IMR-90 (cell line): ENCODE results near the gene SORD. TPM values are rescaled to one million over a fixed set of nuclear protein-coding genes. Genes with fewer than 3 reads are reported as not detected.
"Not testable (repeated sequence)": the region's sequence is repeated elsewhere in the genome, so short reads cannot be mapped to it uniquely, and the experiment has no call there.

Experiments
- ATAC-seq: fragments of 200-7000 bp; cut with Tn5 transposase; 2 replicates; pipeline ENCODE4 v1.9.1; 2020; ENCODE audit warnings: low read depth, mild to moderate bottlenecking, moderate library complexity
- BruUV-seq: library from RNA; stranded (reverse); fragments of 400-500 nt; replicated peaks from 2 replicates; lab custom pipeline; 2021; lab: Mats Ljungman, UMichigan
- CTCF ChIA-PET: fragments of 300-600 bp; formaldehyde crosslinking; extraction: SDS; loops from one replicate; lab custom pipeline; 2021; ENCODE audit warnings: antibody characterized with exemption; lab: Yijun Ruan, JAX
- POLR2A ChIA-PET: fragments of 300-600 bp; sonication (Branson Sonifier 250); formaldehyde crosslinking; loops from one replicate; lab custom pipeline; 2022; ENCODE audit warnings: antibody characterized with exemption; ENCODE audit not compliant: unreplicated experiment; lab: Charles Lee
- DNase-seq: peaks from one replicate; pipeline ENCODE4 v3.0.0; 2013
- H2AFZ ChIP-seq: replicated peaks from 2 replicates; pipeline ENCODE3; 2013; ENCODE audit warnings: low read length, mild to moderate bottlenecking; ENCODE audit not compliant: poor library complexity
- H2AK5ac ChIP-seq: 2 replicates; pipeline ENCODE4 v1.6.1; 2013; ENCODE audit warnings: low read depth, low read length, inconsistent platforms
- H2AK9ac ChIP-seq: replicated peaks from 2 replicates; pipeline ENCODE3; 2013; ENCODE audit warnings: mild to moderate bottlenecking, low read depth, low read length, moderate library complexity; ENCODE audit not compliant: poor library complexity
- H2BK120ac ChIP-seq: 2 replicates; pipeline ENCODE4 v1.6.1; 2013; ENCODE audit warnings: low read depth, low read length, inconsistent platforms
- H2BK15ac ChIP-seq: 3 replicates; pipeline ENCODE4 v1.6.1; 2013; ENCODE audit warnings: low read depth, low read length, inconsistent platforms
- H2BK20ac ChIP-seq: 2 replicates; pipeline ENCODE4 v1.6.1; 2013; ENCODE audit warnings: low read depth, mild to moderate bottlenecking, inconsistent platforms, low read length, moderate library complexity
- H2BK5ac ChIP-seq: 2 replicates; pipeline ENCODE4 v1.6.1; 2013; ENCODE audit warnings: mild to moderate bottlenecking, low read depth, low read length, inconsistent platforms; ENCODE audit not compliant: poor library complexity, severe bottlenecking
- H3K14ac ChIP-seq: replicated peaks from 2 replicates; pipeline ENCODE4 v1.6.1; 2013; ENCODE audit warnings: low read depth, low read length, inconsistent platforms
- H3K18ac ChIP-seq: 2 replicates; pipeline ENCODE4 v1.6.1; 2013; ENCODE audit warnings: low read depth, low read length, control low read depth
- H3K23ac ChIP-seq: 2 replicates; pipeline ENCODE4 v1.6.1; 2013; ENCODE audit warnings: low read depth, low read length, inconsistent platforms
- H3K27ac ChIP-seq: 2 replicates; pipeline ENCODE4 v1.5.1; 2013; ENCODE audit warnings: mild to moderate bottlenecking, control low read depth, low read length; ENCODE audit not compliant: insufficient read depth
- H3K27me3 ChIP-seq: 2 replicates; pipeline ENCODE4 v1.6.1; 2013; ENCODE audit warnings: low read length; ENCODE audit not compliant: control insufficient read depth, insufficient read depth
- H3K36me3 ChIP-seq: 2 replicates; pipeline ENCODE4 v1.6.1; 2013; ENCODE audit warnings: low read length, mixed read lengths; ENCODE audit not compliant: control insufficient read depth, insufficient read depth
- H3K4ac ChIP-seq: 2 replicates; pipeline ENCODE4 v1.6.1; 2013; ENCODE audit warnings: low read depth, low read length, inconsistent platforms
- H3K4me1 ChIP-seq: 2 replicates; pipeline ENCODE4 v1.6.1; 2013; ENCODE audit warnings: low read length, mixed read lengths; ENCODE audit not compliant: control insufficient read depth, insufficient read depth
- H3K4me2 ChIP-seq: 2 replicates; pipeline ENCODE4 v1.6.1; 2013; ENCODE audit warnings: low read depth, mild to moderate bottlenecking, control low read depth, low read length, moderate library complexity
- H3K4me3 ChIP-seq: 2 replicates; pipeline ENCODE4 v1.5.1; 2013; ENCODE audit warnings: low read depth, mild to moderate bottlenecking, control low read depth, low read length, moderate library complexity; ENCODE audit not compliant: insufficient read depth
- H3K56ac ChIP-seq: 2 replicates; pipeline ENCODE4 v1.6.1; 2013; ENCODE audit warnings: low read length, inconsistent platforms; ENCODE audit not compliant: insufficient read depth; ENCODE audit errors: extremely low read depth
- H3K79me1 ChIP-seq, 2 experiments: 2 replicates each; pipeline ENCODE4 v1.6.1; 2013; ENCODE audit warnings: low read length in 2 of 2, inconsistent platforms in 1 of 2, low read depth in 1 of 2
- H3K9ac ChIP-seq: 2 replicates; pipeline ENCODE4 v1.6.1; 2013; ENCODE audit warnings: low read depth, low read length, control low read depth
- H3K9me1 ChIP-seq: 2 replicates; pipeline ENCODE4 v1.6.1; 2013; ENCODE audit warnings: low read length, inconsistent platforms; ENCODE audit not compliant: insufficient read depth
- H3K9me3 ChIP-seq: 2 replicates; pipeline ENCODE4 v1.6.1; 2013; ENCODE audit warnings: low read length; ENCODE audit not compliant: control insufficient read depth, insufficient read depth
- H4K20me1 ChIP-seq: 2 replicates; pipeline ENCODE4 v1.6.1; 2013; ENCODE audit warnings: low read length, inconsistent platforms; ENCODE audit not compliant: insufficient read depth
- H4K5ac ChIP-seq: 2 replicates; pipeline ENCODE4 v1.6.1; 2013; ENCODE audit warnings: mild to moderate bottlenecking, low read depth, low read length, control low read depth
- H4K8ac ChIP-seq, 2 experiments: 2 replicates each; pipeline ENCODE4 v1.6.1; 2013; ENCODE audit warnings: low read depth in 2 of 2, low read length in 2 of 2, control low read depth in 1 of 2, inconsistent platforms in 1 of 2
- H4K91ac ChIP-seq: 2 replicates; pipeline ENCODE4 v1.6.1; 2013; ENCODE audit warnings: low read depth, low read length, inconsistent platforms; ENCODE audit not compliant: insufficient read depth
- WGBS, 2 experiments: methylation state at CpG; one replicate each; pipeline versions ENCODE4 v1.1.5 to v1.1.7; 2013; ENCODE audit warnings: missing lambda C conversion rate in 2 of 2; ENCODE audit not compliant: insufficient read length in 1 of 2; ENCODE audit errors: extremely low coverage in 2 of 2; 5-methylcytosine and 5-hydroxymethylcytosine counted together
- dilution Hi-C: fragments of 300-500 bp; cut with HindIII; formaldehyde crosslinking; loops from one replicate; pipeline ENCODE4 v1.14.3; 2018; ENCODE audit warnings: low sequenced_read_pairs; ENCODE audit not compliant: unreplicated experiment
- in situ Hi-C: fragments of 300-500 bp; cut with MboI; formaldehyde crosslinking; loops from 3 replicates; pipeline ENCODE4 v1.14.3; 2019; ENCODE audit warnings: low sequenced_read_pairs, inconsistent platforms, mixed read lengths
- intact Hi-C: fragments of 100-400 bp; cut with micrococcal nuclease; formaldehyde crosslinking; loops from 2 replicates; pipeline ENCODE4 v1.10.0; 2022
- polyA plus RNA-seq, 3 experiments: library from polyadenylated mRNA; depleted of rRNA; stranded (reverse); fragments of >200 nt; gene quantifications; 2 replicates each; pipeline ENCODE4 v1.2.3, GENCODE V29; 2012; ENCODE audit warnings: low replicate concordance in 1 of 3
- total RNA-seq: library from RNA; depleted of rRNA; stranded (reverse); fragments of >200 nt; gene quantifications from 2 replicates; pipeline ENCODE4 v1.2.3, GENCODE V29; 2012

Gene SORD
- total and polyA plus RNA-seq, 2 of the 4 experiments (the other 2 are of a cell fraction) = 27.6 to 34.2 TPM

DNA sequence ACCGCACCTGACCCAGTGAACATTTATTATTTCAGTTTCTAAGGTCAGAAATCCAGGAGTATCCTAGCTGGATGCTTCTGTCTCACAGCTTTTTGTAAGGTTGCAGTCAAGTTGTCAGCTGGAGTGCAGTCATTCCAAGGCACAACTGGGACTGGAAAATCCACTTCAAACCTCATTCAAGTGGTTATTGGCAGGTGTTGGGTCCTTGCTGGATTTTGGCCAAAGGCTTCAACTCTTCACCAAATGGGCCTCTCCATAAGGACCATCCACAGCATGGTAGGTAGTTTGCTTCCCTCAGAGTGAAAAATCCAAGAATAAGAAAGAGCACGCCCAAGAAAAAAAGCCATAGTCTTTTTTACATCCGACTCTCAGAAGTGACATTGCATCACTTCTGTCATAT, 46.8 kb upstream of the SORD start:
- H4K91ac ChIP-seq, H3K4ac ChIP-seq, H3K79me1 ChIP-seq, CTCF ChIA-PET, H3K23ac ChIP-seq, H2AK9ac ChIP-seq, H3K9me1 ChIP-seq, intact Hi-C loops, H3K4me2 ChIP-seq, DNase-seq, H3K4me3 ChIP-seq, H3K36me3 ChIP-seq, H2BK120ac ChIP-seq, H3K27ac ChIP-seq, H3K56ac ChIP-seq, H3K4me1 ChIP-seq, H3K27me3 ChIP-seq, H4K20me1 ChIP-seq, in situ Hi-C loops, POLR2A ChIA-PET, H3K18ac ChIP-seq, H2BK15ac ChIP-seq, BruUV-seq, H2AK5ac ChIP-seq, H2BK20ac ChIP-seq, H3K14ac ChIP-seq, ATAC-seq, H2AFZ ChIP-seq, H3K9me3 ChIP-seq, H4K8ac ChIP-seq, dilution Hi-C loops, H4K5ac ChIP-seq, H3K9ac ChIP-seq, H2BK5ac ChIP-seq: not testable (repeated sequence)
- no CpG with 5 or more reads among the region's 3 CpGs for WGBS, 2 experiments

DNA sequence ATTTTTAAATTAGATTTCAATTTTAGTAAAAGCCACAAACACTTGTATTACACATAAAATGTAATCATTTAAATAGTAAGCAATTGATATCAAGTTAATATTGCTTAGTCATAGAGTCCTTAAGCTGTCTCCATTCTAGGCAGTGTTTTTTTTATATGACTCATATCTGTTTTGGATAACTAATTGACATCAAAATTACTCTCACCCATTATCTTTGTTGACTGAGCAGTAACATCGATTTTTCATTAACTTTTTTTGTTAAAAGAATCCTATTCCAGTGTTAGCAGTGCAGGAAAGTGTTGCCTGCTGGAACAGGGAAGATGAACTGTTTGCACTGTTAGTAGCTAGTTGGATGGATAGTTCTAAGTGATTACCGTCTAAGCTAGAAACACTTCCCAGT, 45.2 kb upstream of the SORD start:
- DNase-seq, H4K91ac ChIP-seq, H3K9ac ChIP-seq, intact Hi-C loops, ATAC-seq, H3K18ac ChIP-seq, dilution Hi-C loops, CTCF ChIA-PET, H2AK5ac ChIP-seq, H3K79me1 ChIP-seq, H3K56ac ChIP-seq, H4K5ac ChIP-seq, BruUV-seq, H2BK15ac ChIP-seq, H3K23ac ChIP-seq, H3K4me1 ChIP-seq, H3K4ac ChIP-seq, H3K4me2 ChIP-seq, H3K14ac ChIP-seq, H4K20me1 ChIP-seq, POLR2A ChIA-PET, H2BK5ac ChIP-seq, H3K9me1 ChIP-seq, H3K27ac ChIP-seq, H3K36me3 ChIP-seq, H2BK120ac ChIP-seq, H3K4me3 ChIP-seq, H2AK9ac ChIP-seq, H2BK20ac ChIP-seq, H3K27me3 ChIP-seq, in situ Hi-C loops, H2AFZ ChIP-seq, H3K9me3 ChIP-seq, H4K8ac ChIP-seq: not testable (repeated sequence)
- no CpG with 5 or more reads among the region's 2 CpGs for WGBS, 2 experiments
